Measurements from ENCODE around the gene UBR2.
A peak's percentile ranks its signal among the peaks of the same experiment; 100 is the strongest.
"Not testable (repeated sequence)": the region's sequence is repeated elsewhere in the genome, so short reads cannot be mapped to it uniquely, and the experiment has no call there.

The UBR2 gene

GRCh38 chr6:42644211-42644610 lies 80.4 kb downstream of the UBR2 start:
- TF ChIP-seq, protein P1, sequence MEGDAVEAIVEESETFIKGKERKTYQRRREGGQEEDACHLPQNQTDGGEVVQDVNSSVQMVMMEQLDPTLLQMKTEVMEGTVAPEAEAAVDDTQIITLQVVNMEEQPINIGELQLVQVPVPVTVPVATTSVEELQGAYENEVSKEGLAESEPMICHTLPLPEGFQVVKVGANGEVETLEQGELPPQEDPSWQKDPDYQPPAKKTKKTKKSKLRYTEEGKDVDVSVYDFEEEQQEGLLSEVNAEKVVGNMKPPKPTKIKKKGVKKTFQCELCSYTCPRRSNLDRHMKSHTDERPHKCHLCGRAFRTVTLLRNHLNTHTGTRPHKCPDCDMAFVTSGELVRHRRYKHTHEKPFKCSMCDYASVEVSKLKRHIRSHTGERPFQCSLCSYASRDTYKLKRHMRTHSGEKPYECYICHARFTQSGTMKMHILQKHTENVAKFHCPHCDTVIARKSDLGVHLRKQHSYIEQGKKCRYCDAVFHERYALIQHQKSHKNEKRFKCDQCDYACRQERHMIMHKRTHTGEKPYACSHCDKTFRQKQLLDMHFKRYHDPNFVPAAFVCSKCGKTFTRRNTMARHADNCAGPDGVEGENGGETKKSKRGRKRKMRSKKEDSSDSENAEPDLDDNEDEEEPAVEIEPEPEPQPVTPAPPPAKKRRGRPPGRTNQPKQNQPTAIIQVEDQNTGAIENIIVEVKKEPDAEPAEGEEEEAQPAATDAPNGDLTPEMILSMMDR (IDR thresholded peaks at IDR 0.05; ENCODE audit: borderline replicate concordance, insufficient read depth, low read depth, low read length) = no peak
- no peak overlapping the region for H3K4me3 ChIP-seq (ENCODE audit: low read depth, low read length)

GRCh38 chr6:42652024-42652746 lies 88.4 kb downstream of the UBR2 start:
- TF ChIP-seq, protein P1 (IDR thresholded peaks at IDR 0.05; ENCODE audit: borderline replicate concordance, insufficient read depth, low read depth, low read length) = no peak
- H3K4me3 ChIP-seq (ENCODE audit: low read depth, low read length) = no peak overlapping the region

DNA sequence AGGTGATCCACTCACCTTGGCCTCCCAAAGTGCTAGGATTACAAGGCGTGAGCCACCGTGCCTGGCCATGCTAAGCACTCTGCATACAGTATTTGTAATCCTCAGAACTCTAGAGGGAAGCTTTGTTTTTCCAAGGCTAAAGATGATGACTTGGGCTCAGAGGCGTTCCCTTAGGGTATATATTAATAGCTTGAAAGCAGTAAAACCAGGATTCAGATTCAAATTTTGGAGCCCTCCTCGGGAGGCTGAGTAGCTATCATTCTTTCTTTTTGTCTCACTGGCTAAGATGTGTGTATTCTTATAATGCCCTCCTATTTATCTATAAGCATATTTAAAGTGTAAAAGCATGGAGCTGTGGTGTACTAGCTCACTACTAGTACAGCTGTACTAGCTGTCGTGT lies 90.0 kb downstream of the UBR2 start:
- TF ChIP-seq, protein P1 (IDR thresholded peaks at IDR 0.05; ENCODE audit: borderline replicate concordance, insufficient read depth, low read depth, low read length) = no peak

DNA sequence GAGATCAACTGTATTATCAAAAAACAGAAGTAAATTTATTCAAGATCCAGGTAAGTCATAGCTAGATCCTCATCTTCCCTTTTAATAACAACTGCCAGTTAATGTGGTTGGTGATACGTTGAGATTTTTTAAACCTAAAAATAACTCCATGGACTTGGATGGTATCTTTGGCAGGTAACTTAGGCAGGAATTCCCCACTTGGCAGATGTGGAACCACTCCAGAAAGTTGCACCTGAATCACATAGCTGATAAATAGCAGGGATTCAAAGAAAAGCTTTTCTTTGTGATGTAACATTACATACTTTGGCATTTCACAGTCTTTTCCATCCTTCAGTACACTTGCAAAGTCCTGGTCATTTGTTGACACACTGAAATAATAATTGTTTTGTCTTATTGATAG lies 96.0 kb downstream of the UBR2 start:
- TF ChIP-seq, protein P1 (IDR thresholded peaks at IDR 0.05; ENCODE audit: borderline replicate concordance, insufficient read depth, low read depth, low read length) = no peak
- H3K4me3 ChIP-seq (ENCODE audit: low read depth, low read length) = no peak overlapping the region

More for the DNA sequence above, 90.0 kb downstream of the UBR2 start:
- H3K4me3 ChIP-seq (ENCODE audit: low read depth, low read length) = no peak overlapping the region

DNA sequence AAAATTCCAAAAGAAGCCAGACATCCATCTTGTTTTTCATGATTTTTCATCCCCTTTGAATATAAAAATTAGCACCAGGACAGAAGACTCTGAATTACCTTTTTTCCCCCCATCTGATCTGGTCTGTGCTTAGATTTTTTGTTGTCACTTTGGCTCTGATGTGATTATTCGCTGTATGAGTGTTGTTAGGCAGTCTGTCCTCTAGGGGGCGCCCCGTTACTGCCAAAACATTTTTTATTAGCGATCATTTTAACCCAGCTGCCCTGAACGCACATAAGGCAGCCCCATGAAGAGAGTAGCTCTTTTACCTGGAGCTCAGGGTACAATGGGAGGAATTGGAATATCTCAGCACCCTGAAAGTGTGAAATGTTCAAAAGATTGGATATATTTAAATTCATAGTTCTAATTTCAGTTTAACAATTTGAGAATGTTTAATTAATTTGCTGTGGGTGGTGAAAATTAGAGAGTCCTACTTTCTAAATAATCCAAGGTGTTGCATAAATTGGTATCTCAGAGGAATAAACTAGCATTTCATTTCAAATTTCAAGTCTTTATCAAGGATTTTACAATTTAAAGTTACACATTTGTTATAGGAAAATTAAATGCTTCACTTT lies 97.8 kb downstream of the UBR2 start:
- TF ChIP-seq, protein P1 (IDR thresholded peaks at IDR 0.05; ENCODE audit: borderline replicate concordance, insufficient read depth, low read depth, low read length) = peak; percentile 61; the same call in 1 of the 2 replicates
- no peak overlapping the region for H3K4me3 ChIP-seq (ENCODE audit: low read depth, low read length)

GRCh38 chr6:42664718-42665117 lies 100.9 kb downstream of the UBR2 start:
- no peak overlapping the region for H3K4me3 ChIP-seq (ENCODE audit: low read depth, low read length)
- TF ChIP-seq, protein P1 (IDR thresholded peaks at IDR 0.05; ENCODE audit: borderline replicate concordance, insufficient read depth, low read depth, low read length) = no peak

DNA sequence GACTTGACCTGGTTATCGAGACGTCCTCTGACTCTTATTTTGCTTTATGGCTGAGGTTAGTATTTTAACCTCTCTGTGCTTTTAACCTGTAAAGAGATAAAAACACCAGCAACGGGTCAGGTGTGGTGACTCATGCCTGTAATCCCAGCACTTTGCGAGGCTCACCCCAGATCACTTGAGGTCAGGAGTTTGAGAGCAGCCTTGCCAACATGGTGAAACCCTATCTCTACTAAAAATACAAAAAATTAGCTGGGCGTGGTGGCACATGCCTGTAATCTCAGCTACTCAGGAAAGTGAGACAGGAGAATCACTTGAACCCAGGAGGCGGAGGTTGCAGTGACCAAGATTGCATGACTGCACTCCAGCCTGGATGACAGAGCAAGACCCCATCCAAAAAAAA lies 110.5 kb downstream of the UBR2 start:
- not testable (repeated sequence) for H3K4me3 ChIP-seq (ENCODE audit: low read depth, low read length)

All from GM12875 (cell line).